Measurements from ENCODE around the gene PSMD13.
"Not testable (repeated sequence)": the region's sequence is repeated elsewhere in the genome, so short reads cannot be mapped to it uniquely, and the experiment has no call there.

The PSMD13 gene

GRCh38 chr11:272195-272930 is 35.6 kb downstream of the PSMD13 start:
- no peak for DNase-seq (ENCODE audit: low read depth, low spot score)

DNA sequence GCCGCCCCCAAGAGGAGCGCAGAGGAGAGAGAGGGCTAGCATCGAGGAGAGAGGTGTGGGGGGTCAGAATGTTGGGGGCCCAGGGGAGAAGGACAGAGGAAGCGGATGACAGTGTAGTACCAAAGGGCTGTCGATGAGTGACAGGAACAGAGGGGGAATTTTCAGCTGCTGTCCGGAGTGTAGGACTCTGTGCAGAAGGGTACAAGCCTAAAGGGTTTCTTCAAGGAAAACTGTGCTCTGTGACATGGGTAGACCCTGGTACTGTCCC is 36.1 kb downstream of the PSMD13 start:
- no peak for DNase-seq (ENCODE audit: low read depth, low spot score)

DNA sequence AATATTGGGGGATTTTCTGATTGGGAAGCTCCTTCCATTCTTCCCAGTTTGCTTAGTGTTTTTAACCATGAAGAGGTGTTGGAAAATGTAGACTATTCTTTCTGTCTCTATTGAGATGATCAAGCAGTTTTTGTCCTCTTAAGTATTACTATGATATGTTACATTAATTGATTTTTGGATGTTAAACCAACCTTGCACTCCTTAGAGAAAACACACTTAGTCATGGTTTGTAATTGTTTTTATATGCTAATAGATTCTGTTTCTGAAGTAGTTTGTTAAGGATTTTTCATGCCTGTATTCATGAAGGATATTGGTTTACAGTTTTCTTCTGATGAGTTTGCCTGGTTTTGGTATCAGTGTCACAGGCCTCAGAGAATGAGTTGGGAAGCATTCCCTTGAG is 39.4 kb downstream of the PSMD13 start:
- DNase-seq (ENCODE audit: low read depth, low spot score): no peak

- DNase-seq (ENCODE audit: low read depth, low spot score): no peak
Observed at GRCh38 chr11:278001-278951, 41.5 kb downstream of the PSMD13 start, which contains the start of gene NLRP6. NLRP6 (plus strand) TSS chr11:278407; CDS start chr11:278570, 163 bp downstream.

GRCh38 chr11:279040-279965 is 42.5 kb downstream of the PSMD13 start:
- DNase-seq (ENCODE audit: low read depth, low spot score): no peak

DNA sequence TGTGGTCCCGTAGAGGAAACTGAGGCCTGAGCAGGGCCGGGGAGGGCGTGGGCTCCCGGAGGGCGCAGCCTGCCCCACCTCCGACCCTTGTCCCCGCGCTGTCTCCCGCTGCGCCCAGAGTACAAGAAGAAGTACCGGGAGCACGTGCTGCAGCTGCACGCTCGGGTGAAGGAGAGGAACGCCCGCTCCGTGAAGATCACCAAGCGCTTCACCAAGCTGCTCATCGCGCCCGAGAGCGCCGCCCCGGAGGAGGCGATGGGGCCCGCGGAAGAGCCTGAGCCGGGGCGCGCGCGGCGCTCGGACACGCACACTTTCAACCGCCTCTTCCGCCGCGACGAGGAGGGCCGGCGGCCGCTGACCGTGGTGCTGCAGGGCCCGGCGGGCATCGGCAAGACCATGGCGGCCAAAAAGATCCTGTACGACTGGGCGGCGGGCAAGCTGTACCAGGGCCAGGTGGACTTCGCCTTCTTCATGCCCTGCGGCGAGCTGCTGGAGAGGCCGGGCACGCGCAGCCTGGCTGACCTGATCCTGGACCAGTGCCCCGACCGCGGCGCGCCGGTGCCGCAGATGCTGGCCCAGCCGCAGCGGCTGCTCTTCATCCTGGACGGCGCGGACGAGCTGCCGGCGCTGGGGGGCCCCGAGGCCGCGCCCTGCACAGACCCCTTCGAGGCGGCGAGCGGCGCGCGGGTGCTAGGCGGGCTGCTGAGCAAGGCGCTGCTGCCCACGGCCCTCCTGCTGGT is 43.4 kb downstream of the PSMD13 start:
- DNase-seq (ENCODE audit: low read depth, low spot score): no peak

DNA sequence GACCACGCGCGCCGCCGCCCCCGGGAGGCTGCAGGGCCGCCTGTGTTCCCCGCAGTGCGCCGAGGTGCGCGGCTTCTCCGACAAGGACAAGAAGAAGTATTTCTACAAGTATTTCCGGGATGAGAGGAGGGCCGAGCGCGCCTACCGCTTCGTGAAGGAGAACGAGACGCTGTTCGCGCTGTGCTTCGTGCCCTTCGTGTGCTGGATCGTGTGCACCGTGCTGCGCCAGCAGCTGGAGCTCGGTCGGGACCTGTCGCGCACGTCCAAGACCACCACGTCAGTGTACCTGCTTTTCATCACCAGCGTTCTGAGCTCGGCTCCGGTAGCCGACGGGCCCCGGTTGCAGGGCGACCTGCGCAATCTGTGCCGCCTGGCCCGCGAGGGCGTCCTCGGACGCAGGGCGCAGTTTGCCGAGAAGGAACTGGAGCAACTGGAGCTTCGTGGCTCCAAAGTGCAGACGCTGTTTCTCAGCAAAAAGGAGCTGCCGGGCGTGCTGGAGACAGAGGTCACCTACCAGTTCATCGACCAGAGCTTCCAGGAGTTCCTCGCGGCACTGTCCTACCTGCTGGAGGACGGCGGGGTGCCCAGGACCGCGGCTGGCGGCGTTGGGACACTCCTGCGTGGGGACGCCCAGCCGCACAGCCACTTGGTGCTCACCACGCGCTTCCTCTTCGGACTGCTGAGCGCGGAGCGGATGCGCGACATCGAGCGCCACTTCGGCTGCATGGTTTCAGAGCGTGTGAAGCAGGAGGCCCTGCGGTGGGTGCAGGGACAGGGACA is 44.1 kb downstream of the PSMD13 start:
- DNase-seq (ENCODE audit: low read depth, low spot score): no peak

- DNase-seq (ENCODE audit: low read depth, low spot score): no peak
Observed at GRCh38 chr11:281486-282161, 44.8 kb downstream of the PSMD13 start.

DNA sequence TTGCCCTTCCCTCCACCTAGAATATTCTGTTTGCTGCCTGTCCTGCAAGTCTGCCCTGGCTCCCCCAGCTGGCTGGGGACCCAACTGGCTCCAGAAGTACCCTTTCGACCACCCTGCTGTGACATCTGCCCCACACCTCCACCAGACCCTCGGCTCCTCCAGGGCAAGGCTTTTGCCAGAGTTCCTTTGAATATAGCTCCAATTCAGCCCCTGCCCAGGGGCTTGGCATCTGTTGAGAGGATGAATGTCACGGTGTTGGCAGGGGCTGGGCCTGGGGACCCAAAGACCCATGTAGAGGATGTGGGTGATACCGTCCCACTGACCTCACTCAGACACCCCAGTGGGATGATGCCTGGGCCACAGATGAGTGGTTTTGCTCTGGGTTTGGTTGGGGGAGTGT is 45.4 kb downstream of the PSMD13 start:
- DNase-seq (ENCODE audit: low read depth, low spot score): no peak

DNA sequence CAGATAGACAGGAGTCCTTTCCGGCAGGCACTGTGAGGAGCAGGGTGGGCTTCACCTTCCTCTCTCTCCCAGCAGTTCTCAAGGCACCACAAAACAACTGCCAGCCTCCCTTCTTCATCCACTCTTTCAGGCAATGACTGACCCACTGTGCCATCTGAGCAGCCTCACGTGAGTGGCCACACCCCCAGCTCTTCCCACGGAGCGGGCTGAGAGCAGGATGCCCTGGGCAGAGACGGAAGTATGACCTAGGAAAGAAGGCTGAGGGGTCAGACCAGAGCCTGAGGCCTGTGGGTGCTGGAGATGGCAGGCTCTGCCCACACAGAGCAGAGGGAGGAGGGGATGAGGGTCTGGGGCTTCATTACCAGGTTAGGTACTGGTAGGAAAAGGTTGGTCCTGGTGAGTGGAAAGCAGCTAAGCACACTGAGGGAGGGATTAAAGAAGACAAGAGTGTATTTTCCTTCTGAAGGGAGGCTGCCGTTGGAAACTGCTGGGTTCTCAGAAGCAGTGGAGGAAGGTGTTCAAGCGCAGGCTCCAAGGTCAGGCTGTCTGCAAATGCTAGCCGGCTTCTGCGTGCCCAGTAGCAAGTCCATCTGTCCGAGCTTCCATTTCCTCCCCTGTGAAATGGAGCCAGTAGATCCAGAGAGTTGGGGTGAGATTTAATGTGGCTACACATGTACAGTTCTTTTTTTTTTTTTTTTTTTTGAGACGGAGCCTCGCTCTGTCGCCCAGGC is 46.0 kb downstream of the PSMD13 start:
- DNase-seq (ENCODE audit: low read depth, low spot score): no peak

DNA sequence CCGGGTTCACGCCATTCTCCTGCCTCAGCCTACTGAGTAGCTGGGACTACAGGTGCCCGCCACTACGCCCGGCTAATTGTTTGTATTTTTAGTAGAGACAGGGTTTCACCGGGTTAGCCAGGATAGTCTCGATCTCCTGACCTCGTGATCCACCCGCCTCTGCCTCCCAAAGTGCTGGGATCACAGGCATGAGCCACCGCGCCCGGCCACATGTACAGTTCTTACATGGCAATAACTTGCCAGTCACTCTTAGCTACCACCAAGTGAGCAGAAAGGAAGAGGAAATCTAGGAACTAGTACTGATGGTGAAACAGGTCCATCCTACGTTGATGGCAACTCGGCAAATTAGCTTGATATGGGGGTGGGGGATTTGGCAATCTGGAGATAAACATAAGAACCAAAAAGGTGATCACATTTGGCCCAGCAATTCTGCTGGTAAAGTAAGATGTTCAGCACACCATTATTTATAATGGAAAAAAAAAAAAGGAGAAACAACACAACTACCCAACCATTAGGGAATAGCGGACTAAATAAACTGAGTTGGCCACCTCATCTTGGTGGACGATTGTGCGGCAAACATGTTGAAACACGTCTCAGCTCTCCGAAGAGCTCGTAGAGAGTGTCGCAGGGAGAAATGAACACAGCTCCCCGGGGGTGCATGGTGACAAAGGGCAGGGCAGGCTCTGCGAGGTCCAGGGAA is 46.8 kb downstream of the PSMD13 start:
- no peak for DNase-seq (ENCODE audit: low read depth, low spot score)

DNA sequence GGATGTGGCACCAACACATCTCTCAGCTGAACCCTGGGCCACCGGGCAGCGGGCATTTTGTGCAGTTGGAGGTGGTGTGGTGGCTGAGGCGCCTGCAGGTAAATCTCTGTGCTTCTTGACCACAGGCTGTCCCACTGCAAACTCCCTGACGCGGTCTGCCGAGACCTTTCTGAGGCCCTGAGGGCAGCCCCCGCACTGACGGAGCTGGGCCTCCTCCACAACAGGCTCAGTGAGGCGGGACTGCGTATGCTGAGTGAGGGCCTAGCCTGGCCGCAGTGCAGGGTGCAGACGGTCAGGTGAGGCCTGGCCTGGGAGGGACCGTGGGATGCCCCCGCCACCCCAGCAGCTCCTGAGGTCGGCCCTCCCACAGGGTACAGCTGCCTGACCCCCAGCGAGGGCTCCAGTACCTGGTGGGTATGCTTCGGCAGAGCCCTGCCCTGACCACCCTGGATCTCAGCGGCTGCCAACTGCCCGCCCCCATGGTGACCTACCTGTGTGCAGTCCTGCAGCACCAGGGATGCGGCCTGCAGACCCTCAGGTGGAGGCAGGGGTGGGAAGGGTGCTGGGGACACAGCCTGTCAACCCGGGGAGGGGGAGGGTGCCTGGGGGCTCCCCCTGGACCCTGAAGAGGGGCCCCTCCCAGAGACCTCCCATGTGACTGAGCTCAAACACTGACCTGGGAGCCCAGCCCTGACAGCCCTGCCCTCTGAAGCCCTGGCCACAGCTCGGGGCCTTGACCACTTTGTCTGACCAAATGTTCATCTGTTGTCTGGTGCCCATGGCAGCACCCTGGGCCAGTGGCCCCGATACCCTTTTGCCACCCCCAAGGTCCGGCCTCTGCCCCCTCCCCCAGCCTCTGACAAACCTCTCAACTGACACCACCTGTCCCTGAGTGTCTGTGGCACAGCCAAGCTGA is 47.6 kb downstream of the PSMD13 start:
- DNase-seq (ENCODE audit: low read depth, low spot score): no peak

DNA sequence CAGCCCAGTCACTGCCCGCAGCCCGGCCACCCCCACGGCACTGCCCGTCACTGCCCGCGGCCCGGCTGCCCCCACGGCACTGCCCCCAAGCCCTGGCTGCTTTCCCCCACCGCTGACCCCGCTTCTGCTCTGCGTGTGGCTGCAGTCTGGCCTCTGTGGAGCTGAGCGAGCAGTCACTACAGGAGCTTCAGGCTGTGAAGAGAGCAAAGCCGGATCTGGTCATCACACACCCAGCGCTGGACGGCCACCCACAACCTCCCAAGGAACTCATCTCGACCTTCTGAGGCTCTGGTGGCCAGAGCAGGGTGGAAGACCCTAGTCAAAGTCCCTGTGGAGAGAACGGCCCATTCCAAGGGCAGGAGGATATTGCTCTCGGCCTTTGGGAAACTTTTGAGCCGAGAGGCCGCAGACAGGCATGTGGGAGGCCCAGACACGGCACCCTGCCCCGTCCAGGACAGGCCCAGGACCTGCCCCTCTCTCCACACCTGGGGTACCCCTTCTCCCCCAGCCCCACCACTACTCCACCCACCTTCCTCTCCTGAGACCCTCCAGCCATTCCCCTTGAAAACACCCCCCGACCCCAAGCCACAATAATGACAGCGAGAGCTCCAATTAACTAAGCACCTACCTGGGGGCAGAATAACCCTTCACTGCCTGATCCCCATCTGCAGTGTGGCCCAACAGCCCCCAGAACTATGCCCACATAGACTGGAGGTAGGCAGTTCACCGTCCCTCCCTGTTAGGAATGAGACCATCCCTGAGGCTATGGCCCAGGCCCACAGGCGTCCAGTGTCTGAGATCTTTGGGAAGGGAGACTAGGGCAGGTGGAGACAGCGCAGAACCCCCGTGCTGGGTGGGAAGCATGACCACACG is 48.5 kb downstream of the PSMD13 start:
- no peak for DNase-seq (ENCODE audit: low read depth, low spot score)

DNA sequence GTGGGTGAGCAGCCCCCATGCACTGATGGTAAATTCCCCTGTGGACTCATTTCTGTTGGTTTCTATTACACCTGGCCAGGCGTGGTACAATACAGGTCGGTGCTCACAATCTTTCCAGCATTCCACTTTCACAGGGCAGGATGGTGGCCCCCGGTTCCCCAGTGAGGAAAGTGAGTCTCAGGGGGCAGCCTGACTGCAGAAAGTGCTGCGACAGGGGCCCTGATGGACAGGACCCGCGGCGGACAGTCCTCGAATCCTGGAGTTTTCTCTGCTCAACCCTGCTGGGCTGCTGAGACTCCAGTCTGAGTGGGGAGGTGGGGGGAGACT is 49.1 kb downstream of the PSMD13 start:
- no peak for DNase-seq (ENCODE audit: low read depth, low spot score)

DNA sequence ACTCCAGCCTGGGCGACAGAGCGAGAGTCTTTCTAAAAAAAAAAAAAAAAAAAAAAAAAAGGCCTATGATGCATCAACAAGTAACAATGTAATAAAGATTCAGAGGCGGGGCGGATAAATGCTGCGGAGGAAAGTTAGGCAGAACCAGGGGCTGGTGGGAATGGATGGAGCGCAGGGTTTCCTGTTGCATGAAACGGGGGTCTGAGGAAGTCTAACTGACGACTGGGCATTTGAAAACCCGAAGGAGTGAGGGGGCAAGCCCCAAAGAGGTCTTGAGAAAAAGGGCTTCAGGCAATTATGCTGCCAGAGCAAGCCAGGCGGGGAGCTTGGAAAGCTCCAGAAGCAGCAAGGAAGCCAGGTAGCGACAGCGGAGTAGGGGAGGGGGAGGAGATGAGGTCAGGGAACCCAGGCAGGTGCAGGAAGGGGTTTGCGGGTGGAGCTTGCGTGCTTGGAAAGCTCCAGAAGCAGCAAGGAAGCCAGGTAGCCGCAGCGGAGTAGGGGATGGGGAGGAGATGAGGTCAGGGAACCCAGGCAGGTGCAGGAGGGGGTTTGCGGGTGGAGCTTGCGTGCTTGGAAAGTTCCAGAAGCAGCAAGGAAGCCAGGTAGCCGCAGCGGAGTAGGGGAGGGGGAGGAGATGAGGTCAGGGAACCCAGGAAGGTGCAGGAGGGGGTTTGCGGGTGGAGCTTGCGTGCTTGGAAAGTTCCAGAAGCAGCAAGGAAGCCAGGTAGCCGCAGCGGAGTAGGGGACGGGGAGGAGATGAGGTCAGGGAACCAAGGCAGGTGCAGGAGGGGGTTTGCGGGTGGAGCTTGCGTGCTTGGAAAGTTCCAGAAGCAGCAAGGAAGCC is 50.4 kb downstream of the PSMD13 start:
- DNase-seq (ENCODE audit: low read depth, low spot score): not testable (repeated sequence)

Measured in smooth muscle cell of the brain vasculature (primary cell).